Activated CD8-positive, alpha-beta memory T cell treated with anti-CD3 and anti-CD28 coated beads, Interleukin-2, amount 10 ng/mL, durations not matched to agents 7 days and 5 days (primary cell): Measurements from ENCODE around the gene KMT5C. TPM values are rescaled to one million over a fixed set of nuclear protein-coding genes. Genes with fewer than 3 reads are reported as not detected.

ENCODE experiments used
- ATAC-seq: fragments of 150-1000 bp; cut with Tn5 transposase; one replicate; pipeline ENCODE4 v1.10.0; 2021; ENCODE audit warnings: moderate library complexity
- CTCF ChIA-PET: fragments of 350-600 bp; sonication (Branson Sonifier 250); formaldehyde crosslinking; loops from one replicate; lab custom pipeline; 2021; ENCODE audit warnings: antibody characterized with exemption; lab: Charles Lee
- DNase-seq: peaks from one replicate; pipeline ENCODE4 v3.0.0-alpha.2; 2020
- H3K27ac Mint-ChIP-seq: one replicate; pipeline ENCODE4 v1.8.0; 2021; ENCODE audit warnings: mild to moderate bottlenecking, mixed read lengths
- H3K27me3 Mint-ChIP-seq: one replicate; pipeline ENCODE4 v1.8.0; 2021; ENCODE audit warnings: mixed read lengths
- H3K36me3 Mint-ChIP-seq: one replicate; pipeline ENCODE4 v1.8.0; 2021; ENCODE audit warnings: mild to moderate bottlenecking, mixed read lengths
- H3K4me1 Mint-ChIP-seq: one replicate; pipeline ENCODE4 v1.8.0; 2021; ENCODE audit warnings: mixed read lengths
- H3K4me3 Mint-ChIP-seq: one replicate; pipeline ENCODE4 v1.8.0; 2021; ENCODE audit warnings: mild to moderate bottlenecking, moderate library complexity, mixed read lengths
- H3K9me3 Mint-ChIP-seq: one replicate; pipeline ENCODE4 v1.8.0; 2022; ENCODE audit warnings: low read depth, mixed read lengths
- total RNA-seq, 2 experiments: library from RNA; stranded (reverse); gene quantifications; one replicate each; pipeline ENCODE4 v1.2.3, GENCODE V29; 2021

The KMT5C gene
- total RNA-seq, 2 experiments from 2014 or later, result 26.4 to 35.3 TPM

DNA sequence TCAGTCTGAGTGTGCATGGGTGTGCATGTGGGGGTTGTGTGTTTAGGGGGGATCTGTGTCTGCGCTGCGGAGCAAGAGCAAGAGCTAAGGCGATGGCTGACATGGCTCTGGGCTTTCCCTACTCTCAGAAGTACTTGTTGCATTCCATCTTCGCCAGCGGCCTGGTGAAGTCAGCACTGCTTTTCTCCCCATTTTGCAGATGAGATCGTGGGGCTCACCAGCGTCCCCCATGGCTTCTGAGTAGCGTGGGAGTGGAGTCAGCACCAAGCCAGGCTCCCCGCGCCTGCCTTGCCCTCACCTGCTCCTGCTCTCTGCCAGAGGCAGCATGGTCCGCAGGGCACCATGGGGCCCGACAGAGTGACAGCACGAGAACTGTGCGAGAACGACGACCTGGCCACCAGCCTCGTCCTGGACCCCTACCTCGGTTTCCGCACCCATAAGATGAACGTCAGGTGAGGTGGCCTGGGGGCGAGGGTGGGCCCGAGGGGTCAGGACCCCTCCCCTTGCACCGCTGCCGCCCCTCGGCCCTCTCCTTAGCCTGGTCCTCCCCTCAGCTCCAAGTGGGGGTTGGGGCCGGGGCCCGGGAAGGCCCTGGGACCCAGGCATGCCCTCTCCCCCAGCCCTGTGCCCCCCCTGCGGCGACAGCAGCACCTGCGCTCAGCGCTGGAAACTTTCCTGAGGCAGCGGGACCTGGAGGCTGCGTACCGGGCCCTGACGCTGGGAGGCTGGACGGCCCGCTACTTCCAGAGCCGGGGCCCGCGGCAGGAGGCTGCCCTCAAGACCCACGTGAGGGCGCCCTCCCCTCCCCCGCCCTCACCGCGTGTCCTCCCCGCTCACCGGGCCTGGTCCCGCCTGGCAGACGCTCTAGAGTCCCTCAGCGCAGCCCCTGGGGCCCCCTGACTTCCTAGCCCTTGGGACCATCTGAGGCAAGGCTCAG lies 2.2 kb downstream of the KMT5C start:
- CTCF ChIA-PET, result interaction anchor here (0.8 to 1.4 kb wide), 3 partner anchors 41 to 201 kb away, joined by 3 to 5 read pairs (median 3); no protein-coding TSS in a partner anchor

DNA sequence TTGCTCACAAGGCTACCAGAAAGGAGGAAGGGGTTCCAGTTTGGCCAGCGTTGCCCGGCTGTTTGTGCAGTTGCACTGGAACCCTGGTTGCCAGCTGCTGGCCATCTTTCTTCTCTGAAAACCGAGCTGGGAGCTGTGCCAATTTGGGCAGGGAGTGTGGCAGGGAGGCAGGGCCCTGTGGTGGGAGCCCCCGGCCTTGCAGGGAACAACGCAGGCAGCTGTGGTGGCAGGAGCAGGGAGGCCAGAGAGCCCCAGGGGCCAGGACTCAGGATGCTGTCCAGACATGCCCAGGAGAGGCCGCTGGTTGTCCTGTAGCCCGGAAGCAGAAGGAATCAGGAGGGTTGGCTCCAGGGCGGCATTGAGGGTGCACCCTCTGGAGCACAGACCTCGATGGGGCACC lies 4.8 kb downstream of the KMT5C start:
- ATAC-seq (no peak), DNase-seq (no peak)
- Mint-ChIP-seq H3K9me3 (no peaks in the 10 kb centered on the region), H3K27ac (no peak overlapping the region), H3K36me3 (peaks cover 3% of the 10 kb centered on the region), H3K4me1 (peaks cover 9% of the 10 kb centered on the region), H3K4me3 (no peak overlapping the region), H3K27me3 (no peaks in the 10 kb centered on the region)
- CTCF ChIA-PET, result no interaction called here

More for the DNA sequence above, 2.2 kb downstream of the KMT5C start:
- Mint-ChIP-seq H3K27me3 (peaks cover 4% of the 10 kb centered on the region), H3K4me3 (peak overlapping the region; percentile 73), H3K27ac (peak overlapping the region; percentile 43), H3K36me3 (peaks cover 3% of the 10 kb centered on the region), H3K4me1 (peaks cover 17% of the 10 kb centered on the region), H3K9me3 (no peaks in the 10 kb centered on the region)
- DNase-seq, result no peak
- no peak for ATAC-seq

DNA sequence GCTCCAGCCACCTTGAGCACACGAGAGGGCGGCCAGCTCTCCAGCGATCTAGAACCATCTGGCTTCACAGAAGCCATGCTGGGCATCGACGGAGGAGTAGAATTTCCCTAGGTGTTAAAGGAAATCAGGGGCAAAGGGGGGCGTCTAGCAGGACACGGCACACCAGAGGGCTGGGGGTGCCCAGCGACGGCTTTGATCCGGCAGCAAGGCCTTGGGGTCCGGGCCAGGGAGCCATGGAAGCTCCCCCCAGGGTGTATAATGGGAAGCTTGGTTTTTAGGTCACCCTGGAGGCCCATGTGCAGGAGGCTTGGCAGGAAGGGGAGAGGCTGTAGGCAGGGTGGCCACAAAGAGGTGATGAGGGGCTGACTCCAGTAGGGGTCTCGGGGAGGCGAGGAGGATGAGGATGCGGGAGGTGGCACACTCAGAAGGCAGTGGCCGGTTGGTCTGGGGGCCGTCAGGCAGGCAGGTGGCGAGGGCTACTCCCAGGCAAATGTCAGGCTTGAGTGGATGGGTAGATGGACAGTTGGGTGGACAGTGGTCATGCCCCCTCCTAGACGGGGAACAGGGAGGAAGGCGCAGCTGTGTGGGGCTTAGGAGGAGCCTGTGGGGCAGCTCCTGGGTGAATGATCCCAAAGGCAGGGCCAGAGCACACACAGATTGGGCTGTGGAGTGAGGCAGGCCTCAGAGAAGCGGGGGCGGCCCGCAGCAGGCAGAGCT lies 5.6 kb downstream of the KMT5C start:
- ATAC-seq (no peak), DNase-seq (no peak)
- Mint-ChIP-seq H3K27me3 (no peaks in the 10 kb centered on the region), H3K4me1 (peaks cover 9% of the 10 kb centered on the region), H3K9me3 (no peaks in the 10 kb centered on the region), H3K36me3 (peaks cover 2% of the 10 kb centered on the region), H3K4me3 (no peak overlapping the region), H3K27ac (no peak overlapping the region)
- CTCF ChIA-PET, result no interaction called here

DNA sequence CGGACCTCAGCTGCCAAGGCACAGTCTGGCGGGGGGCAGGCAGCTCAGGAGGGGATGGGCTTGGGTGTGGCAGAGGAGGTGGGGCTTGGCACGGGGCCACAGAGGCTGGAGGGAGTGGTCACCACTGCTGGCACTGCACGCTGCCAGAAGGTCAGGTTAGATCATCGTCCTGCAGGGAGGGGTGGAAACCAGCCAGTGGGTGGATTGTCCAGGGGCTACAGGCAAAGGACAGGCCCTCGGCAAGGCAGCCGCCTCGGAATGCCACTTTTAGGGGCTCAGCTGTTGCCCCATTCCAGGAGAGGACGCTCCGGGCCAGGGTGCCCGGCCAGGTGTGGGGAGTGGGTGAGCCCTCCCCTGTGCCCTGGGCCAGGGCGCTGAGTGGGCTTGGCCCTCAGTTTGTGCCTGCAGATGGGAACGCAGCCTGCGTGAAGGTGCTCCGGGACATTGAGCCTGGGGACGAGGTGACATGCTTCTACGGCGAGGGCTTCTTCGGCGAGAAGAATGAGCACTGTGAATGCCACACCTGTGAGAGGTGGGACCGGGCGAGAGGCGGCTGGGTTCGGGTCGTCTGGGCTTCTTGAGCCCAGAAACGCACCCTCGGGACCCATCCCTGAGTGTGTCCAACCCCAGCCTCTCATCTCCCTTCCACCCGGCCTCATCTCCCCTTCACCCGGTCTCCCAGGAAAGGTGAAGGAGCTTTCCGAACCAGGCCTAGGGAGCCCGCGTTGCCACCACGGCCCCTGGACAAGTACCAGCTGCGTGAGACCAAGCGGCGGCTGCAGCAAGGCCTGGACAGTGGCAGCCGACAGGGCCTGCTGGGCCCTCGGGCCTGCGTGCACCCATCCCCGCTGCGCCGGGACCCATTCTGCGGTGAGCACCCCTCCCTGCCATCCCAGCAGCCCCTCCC lies 6.4 kb downstream of the KMT5C start:
- H3K27me3 Mint-ChIP-seq, result peaks cover 1% of the 10 kb centered on the region
- H3K27ac Mint-ChIP-seq, result no peak overlapping the region
- no peak for DNase-seq
- peaks cover 10% of the 10 kb centered on the region for H3K4me1 Mint-ChIP-seq
- ATAC-seq, result no peak
- H3K4me3 Mint-ChIP-seq, result no peak overlapping the region
- no peaks in the 10 kb centered on the region for H3K9me3 Mint-ChIP-seq
- H3K36me3 Mint-ChIP-seq, result peaks cover 2% of the 10 kb centered on the region
- CTCF ChIA-PET, result interaction anchor here (1.3 kb wide), 1 partner anchor 44 kb away, joined by 3 read pairs; no protein-coding TSS in a partner anchor

DNA sequence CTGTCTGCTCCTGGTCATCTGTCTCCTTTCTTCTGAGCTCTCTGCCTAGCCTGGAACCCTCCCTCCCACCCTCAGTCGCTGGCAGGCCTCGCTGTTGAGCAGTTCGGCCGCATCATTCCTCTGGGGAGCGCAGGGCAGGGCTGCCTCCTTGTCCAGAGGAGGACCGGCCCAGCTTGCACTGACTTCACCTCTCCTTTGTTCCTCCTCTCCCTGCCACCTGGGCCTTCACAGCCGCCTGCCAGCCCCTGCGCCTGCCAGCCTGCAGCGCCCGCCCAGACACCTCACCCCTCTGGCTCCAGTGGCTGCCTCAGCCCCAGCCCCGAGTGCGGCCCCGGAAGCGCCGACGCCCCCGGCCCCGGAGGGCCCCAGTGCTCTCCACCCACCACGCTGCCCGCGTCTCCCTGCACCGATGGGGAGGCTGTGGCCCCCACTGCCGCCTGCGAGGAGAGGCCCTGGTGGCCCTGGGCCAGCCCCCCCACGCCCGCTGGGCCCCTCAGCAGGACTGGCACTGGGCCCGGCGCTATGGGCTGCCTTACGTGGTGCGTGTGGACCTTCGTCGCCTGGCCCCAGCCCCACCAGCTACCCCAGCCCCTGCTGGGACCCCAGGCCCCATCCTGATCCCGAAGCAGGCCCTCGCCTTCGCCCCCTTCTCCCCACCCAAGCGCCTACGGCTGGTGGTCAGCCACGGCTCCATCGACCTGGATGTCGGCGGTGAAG lies 7.2 kb downstream of the KMT5C start:
- H3K27ac Mint-ChIP-seq, result no peak overlapping the region
- H3K9me3 Mint-ChIP-seq, result no peaks in the 10 kb centered on the region
- no peak overlapping the region for H3K4me3 Mint-ChIP-seq
- DNase-seq (no peak), ATAC-seq (no peak)
- peaks cover 8% of the 10 kb centered on the region for H3K27me3 Mint-ChIP-seq
- H3K4me1 Mint-ChIP-seq, result peaks cover 12% of the 10 kb centered on the region
- CTCF ChIA-PET, result interaction anchor here (1.3 kb wide), 1 partner anchor 45 kb away, joined by 3 read pairs; no protein-coding TSS in a partner anchor
- peaks cover 2% of the 10 kb centered on the region for H3K36me3 Mint-ChIP-seq

DNA sequence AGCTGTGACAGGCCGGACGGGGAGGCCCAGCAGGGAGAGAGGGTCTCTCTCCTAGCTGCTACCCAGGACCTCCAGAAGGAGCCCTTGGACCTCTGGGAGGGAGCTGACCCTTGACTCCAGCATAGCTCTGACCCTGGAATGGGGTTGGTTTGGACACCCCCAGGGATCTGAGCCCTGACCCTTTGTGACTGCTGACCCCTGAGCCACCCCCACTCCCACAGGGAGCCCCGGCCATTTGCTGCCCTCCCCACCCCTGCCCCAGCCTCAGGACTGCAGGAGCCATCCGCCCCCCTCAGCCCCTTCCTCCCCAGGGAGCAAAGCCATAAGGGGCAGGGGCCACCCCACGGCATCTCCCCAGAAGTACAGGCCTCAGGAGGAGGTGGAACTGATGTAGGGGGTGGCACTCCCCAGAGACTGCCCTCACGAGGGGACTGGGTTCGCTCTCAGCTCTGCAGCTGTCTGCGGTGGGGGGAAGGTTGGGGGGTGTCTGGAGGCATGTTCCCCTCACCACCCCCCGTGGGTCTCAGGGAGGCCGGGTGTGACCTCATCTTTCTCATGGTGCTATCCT lies 7.8 kb downstream of the KMT5C start:
- H3K27ac Mint-ChIP-seq, result no peak overlapping the region
- H3K36me3 Mint-ChIP-seq, result peaks cover 2% of the 10 kb centered on the region
- peaks cover 17% of the 10 kb centered on the region for H3K4me1 Mint-ChIP-seq
- CTCF ChIA-PET, result interaction anchor here (1.3 kb wide), 1 partner anchor 46 kb away, joined by 3 read pairs; no protein-coding TSS in a partner anchor
- H3K27me3 Mint-ChIP-seq, result peaks cover 15% of the 10 kb centered on the region
- DNase-seq (no peak), ATAC-seq (no peak)
- no peak overlapping the region for H3K4me3 Mint-ChIP-seq
- H3K9me3 Mint-ChIP-seq, result no peaks in the 10 kb centered on the region

DNA sequence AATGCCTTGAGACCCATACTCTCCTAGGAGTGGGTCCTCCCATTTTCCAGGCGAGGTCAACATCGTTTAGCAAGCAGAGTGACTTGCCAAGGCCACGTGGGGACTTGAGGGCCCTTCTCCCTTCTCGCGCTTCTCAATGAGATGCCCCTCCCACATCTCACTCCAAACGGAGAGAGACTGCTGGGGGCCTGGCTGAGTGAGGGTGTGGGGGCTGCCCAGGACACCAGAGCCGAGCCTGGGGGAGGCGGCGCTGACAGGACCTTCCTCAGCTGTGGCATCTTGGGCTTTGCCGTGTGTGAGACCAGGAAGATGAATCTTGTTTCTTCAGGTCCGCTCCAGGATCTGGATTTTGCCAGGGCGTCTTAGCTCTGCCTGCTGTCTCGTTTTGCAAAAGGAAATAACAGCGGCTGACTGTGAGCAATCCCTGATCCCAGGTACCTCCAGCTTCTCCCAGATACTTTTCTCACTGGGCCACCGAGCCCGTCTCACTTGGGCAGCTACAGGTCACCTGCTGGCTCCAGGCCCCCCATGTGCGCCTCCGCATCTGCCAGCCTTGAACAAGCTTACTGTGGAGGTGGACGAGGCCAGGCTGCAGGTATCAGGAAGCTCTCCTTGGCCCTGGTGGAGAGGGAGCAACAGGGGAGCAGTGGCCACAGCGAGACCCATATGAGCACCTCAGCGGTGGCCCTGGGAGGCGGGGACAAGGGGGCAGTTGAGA lies 8.8 kb downstream of the KMT5C start:
- Mint-ChIP-seq H3K4me1 (peaks cover 26% of the 10 kb centered on the region), H3K9me3 (no peaks in the 10 kb centered on the region), H3K27ac (no peak overlapping the region), H3K36me3 (no peaks in the 10 kb centered on the region), H3K4me3 (no peak overlapping the region), H3K27me3 (peaks cover 24% of the 10 kb centered on the region)
- no peak for ATAC-seq
- CTCF ChIA-PET, result interaction anchor here (0.9 kb wide), 1 partner anchor 47 kb away, joined by 5 read pairs; no protein-coding TSS in a partner anchor
- no peak for DNase-seq

DNA sequence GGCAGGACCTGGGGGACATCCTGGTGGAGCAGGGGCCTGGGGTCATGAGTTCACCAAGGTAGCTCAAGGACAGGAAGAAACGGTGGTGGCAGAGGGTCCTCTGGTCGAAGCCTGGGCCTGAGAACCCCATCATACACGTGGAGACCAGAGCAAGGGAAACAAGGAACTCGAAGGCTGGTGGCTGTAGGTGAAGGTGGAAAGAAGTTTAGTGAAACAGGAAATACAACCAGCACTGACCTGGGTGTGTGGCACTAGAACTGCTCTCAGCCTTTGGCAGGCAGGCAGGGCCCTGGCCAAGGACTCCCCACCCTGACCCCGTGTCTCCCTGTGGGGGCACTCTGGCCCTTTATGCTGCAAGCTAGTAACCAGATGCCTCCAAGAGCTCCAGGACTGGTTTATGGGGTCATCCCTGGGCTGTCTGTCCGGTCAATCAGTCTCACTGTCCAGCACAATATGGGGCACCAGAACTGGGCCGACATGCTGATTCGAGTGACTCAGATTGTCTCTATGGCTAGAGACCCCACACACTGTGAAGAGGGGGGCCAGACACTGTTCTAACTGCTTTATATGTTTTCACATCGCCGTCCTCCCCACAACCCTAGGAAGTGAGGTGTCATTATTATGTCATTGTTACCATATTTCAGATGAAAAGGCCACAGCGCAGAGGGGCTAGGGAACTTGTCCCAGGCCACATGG lies 11.1 kb downstream of the KMT5C start:
- Mint-ChIP-seq H3K27ac (peak overlapping the region; percentile 59), H3K36me3 (no peaks in the 10 kb centered on the region), H3K27me3 (peaks cover 36% of the 10 kb centered on the region), H3K4me1 (peaks cover 31% of the 10 kb centered on the region), H3K4me3 (no peak overlapping the region), H3K9me3 (no peaks in the 10 kb centered on the region)
- no peak for ATAC-seq
- CTCF ChIA-PET, result interaction anchor here (0.6 to 1.3 kb wide), 4 partner anchors 11 to 67 kb away, joined by 3 to 4 read pairs (median 4); partner anchors contain the start of gene KMT5C
- DNase-seq, result no peak

DNA sequence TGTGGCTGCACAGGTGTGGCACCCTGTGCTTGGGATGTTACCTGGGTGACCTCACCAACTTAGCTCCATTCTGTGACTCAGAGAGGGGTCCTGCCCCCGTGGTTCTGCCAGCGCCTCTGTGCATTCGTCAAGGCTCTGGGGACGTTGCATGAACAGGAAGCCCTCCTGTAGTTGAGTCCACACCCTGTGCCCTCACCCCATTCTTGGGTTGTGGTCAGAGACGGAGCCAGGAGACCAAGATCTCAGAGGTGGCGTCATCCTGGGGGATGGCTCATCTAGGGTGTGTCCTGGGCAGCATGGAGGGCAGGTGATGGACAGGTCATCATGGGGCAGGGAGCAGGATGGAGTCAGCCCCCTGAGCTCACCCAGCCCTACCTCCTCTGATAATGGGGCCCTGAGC lies 12.4 kb downstream of the KMT5C start:
- CTCF ChIA-PET, result interaction anchor here (0.8 to 1.7 kb wide), 4 partner anchors 11 to 210 kb away, joined by 3 to 5 read pairs (median 3); partner anchors contain the start of gene KMT5C
- H3K4me3 Mint-ChIP-seq, result no peak overlapping the region

DNA sequence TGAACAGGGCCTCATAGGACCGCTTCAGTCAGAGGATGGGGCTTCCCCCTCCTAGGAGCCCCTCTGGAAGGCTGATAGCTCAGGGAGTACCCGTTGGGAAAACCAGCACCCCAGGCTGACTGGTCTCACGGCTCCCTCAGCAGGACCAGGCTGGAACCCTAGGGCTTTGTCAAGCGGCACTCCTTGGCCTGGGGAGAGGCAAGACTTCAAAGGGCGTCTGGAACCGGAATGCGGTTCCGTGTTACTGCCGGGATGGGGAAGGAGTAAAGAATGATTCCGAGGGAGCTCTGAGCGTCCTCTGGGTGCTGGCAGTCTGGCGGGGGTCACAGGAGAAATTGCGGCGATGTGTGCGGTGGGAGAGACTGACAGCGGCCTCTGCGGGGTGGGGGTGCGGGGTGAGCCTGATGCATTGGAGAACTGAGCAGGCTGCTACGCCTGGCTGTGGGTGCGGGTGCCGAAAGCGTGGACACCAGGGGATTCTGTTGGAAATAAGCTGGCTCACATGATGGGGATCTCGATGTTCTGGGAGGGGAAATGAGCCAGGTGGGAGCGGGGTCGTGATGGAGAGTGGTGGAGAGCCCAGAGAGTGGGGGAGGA lies 13.0 kb downstream of the KMT5C start:
- peaks cover 54% of the 10 kb centered on the region for H3K27me3 Mint-ChIP-seq
- no peak overlapping the region for H3K27ac Mint-ChIP-seq
- peak overlapping the region; percentile 10 for H3K4me3 Mint-ChIP-seq
- CTCF ChIA-PET, result interaction anchor here (0.8 to 1.7 kb wide), 4 partner anchors 12 to 211 kb away, joined by 3 to 5 read pairs (median 3); partner anchors contain the start of gene KMT5C
- no peaks in the 10 kb centered on the region for H3K36me3 Mint-ChIP-seq
- ATAC-seq (no peak), DNase-seq (no peak)
- H3K4me1 Mint-ChIP-seq, result peaks cover 31% of the 10 kb centered on the region
- no peaks in the 10 kb centered on the region for H3K9me3 Mint-ChIP-seq

More for the DNA sequence above, 12.4 kb downstream of the KMT5C start:
- no peaks in the 10 kb centered on the region for H3K9me3 Mint-ChIP-seq
- H3K4me1 Mint-ChIP-seq, result peaks cover 31% of the 10 kb centered on the region
- peak; percentile 18 for ATAC-seq
- no peak overlapping the region for H3K27ac Mint-ChIP-seq
- peaks cover 49% of the 10 kb centered on the region for H3K27me3 Mint-ChIP-seq
- DNase-seq, result peak; percentile 64
- H3K36me3 Mint-ChIP-seq, result no peaks in the 10 kb centered on the region
